ENCODE results near the gene ZC3H13. TPM values are rescaled to one million over a fixed set of nuclear protein-coding genes. Genes with fewer than 3 reads are reported as not detected.

The ZC3H13 gene
- total and polyA plus RNA-seq, 2 of the 4 experiments (the other 2 are of a cell fraction), result 7.7 to 10.8 TPM

- POLR2A ChIA-PET (ENCODE audit: unreplicated experiment), result interaction anchor here (0.5 kb wide), 1 partner anchor 12 kb away, joined by 3 read pairs; no protein-coding TSS in a partner anchor
- TF ChIP-seq FOS (IDR thresholded peaks at IDR 0.05; ENCODE audit: low read depth, low read length) (peak; percentile 22; the same call in 1 of the 2 replicates), MXI1 (IDR thresholded peaks at IDR 0.05; ENCODE audit: borderline replicate concordance, low read depth, low read length) (no peak), CHD1 (IDR thresholded peaks at IDR 0.05; ENCODE audit: low read depth, low read length) (no peak)
- Histone ChIP-seq H2AFZ (replicated peaks; ENCODE audit: low read length, poor library complexity) (no peak overlapping the region), H2BK5ac (ENCODE audit: low read depth, low read length, poor library complexity, severe bottlenecking) (peak overlapping the region; percentile 20), H3K18ac (ENCODE audit: low read depth, low read length) (no peak overlapping the region; the same call in 1 of the 2 replicates), H2AK5ac (ENCODE audit: low read depth, low read length) (no peak overlapping the region), H4K91ac (ENCODE audit: insufficient read depth, low read depth, low read length) (no peak overlapping the region), H3K4ac (ENCODE audit: low read depth, low read length) (no peak overlapping the region), H3K4me2 (ENCODE audit: low read depth, low read length) (peak overlapping the region; percentile 75), H4K8ac (ENCODE audit: low read depth in 2 of 2, low read length in 2 of 2) (no peak overlapping the region), H2BK120ac (ENCODE audit: low read depth, low read length) (no peak overlapping the region), H3K4me1 (ENCODE audit: control insufficient read depth, insufficient read depth, low read length) (peaks cover 7% of the 10 kb centered on the region), H3K27ac (ENCODE audit: insufficient read depth, low read length) (no peak overlapping the region; the same call in 1 of the 2 replicates), H3K27me3 (ENCODE audit: control insufficient read depth, insufficient read depth, low read length) (no peaks in the 10 kb centered on the region), H2BK20ac (ENCODE audit: low read depth, low read length) (no peak overlapping the region), H3K14ac (replicated peaks; ENCODE audit: low read depth, low read length) (no peak overlapping the region), H3K9me1 (ENCODE audit: insufficient read depth, low read length) (peaks cover 11% of the 10 kb centered on the region; the same call in 1 of the 2 replicates), H3K9me3 (ENCODE audit: control insufficient read depth, insufficient read depth, low read length) (no peaks in the 10 kb centered on the region), H3K4me3 (ENCODE audit: insufficient read depth, low read depth, low read length) (no peak overlapping the region), H2BK15ac (ENCODE audit: low read depth, low read length) (no peak overlapping the region), H3K56ac (ENCODE audit: extremely low read depth, insufficient read depth, low read length) (no peak overlapping the region), H2AK9ac (replicated peaks; ENCODE audit: low read depth, low read length, poor library complexity) (no peak overlapping the region), H3K79me1 (ENCODE audit: low read depth in 1 of 2, low read length in 2 of 2) (peaks cover 19 to 34% of the 10 kb centered on the region in 2 experiments), H4K5ac (ENCODE audit: low read depth, low read length) (no peak overlapping the region), H3K23ac (ENCODE audit: low read depth, low read length) (no peak overlapping the region), H3K9ac (ENCODE audit: low read depth, low read length) (no peak overlapping the region), H4K20me1 (ENCODE audit: insufficient read depth, low read length) (peaks cover 15% of the 10 kb centered on the region; the same call in 1 of the 2 replicates), H3K36me3 (ENCODE audit: control insufficient read depth, insufficient read depth, low read length) (peaks cover 6% of the 10 kb centered on the region)
- intact Hi-C loops (cut with micrococcal nuclease), result loop anchor here (5.0 kb wide), 1 partner anchor 47 kb away; no protein-coding TSS in a partner anchor
- CTCF ChIA-PET, result interaction anchor here (1.7 kb wide), 1 partner anchor 13 kb away, joined by 5 read pairs; the partner anchor contains the start of gene ZC3H13
- in situ Hi-C loops (cut with MboI; ENCODE audit: low sequenced_read_pairs), result no loop called here
- WGBS, 2 experiments (ENCODE audit: extremely low coverage in 2 of 2, insufficient read length in 1 of 2), result no CpG with 5 or more reads among the region's 6 CpGs
- peak; percentile 83 for DNase-seq
- dilution Hi-C loops (cut with HindIII; ENCODE audit: low sequenced_read_pairs, unreplicated experiment), result no loop called here
- peak; percentile 92 for ATAC-seq (ENCODE audit: low read depth)
- BruUV-seq (replicated peaks), result TSS peak; percentile 19
These were observed 12.9 kb downstream of the ZC3H13 start for GRCh38 chr13:46039411-46040182.

Measured in IMR-90 (cell line).